Activated effector memory CD4-positive, alpha-beta T cell treated with anti-CD3 and anti-CD28 coated beads, Interleukin-2, amount 50 U/mL, for 16 hours (primary cell): ENCODE data around the gene PGAP6.
"Not testable (repeated sequence)": the region's sequence is repeated elsewhere in the genome, so short reads cannot be mapped to it uniquely, and the experiment has no call there.

Experiments
- DNase-seq: peaks from one replicate; pipeline ENCODE4 v3.0.0-alpha.2; 2020

PGAP6 gene

GRCh38 chr16:381789-382717, at the start of gene PGAP6:
PGAP6 (minus strand) TSS chr16:381978; CDS start chr16:381821, 157 bp downstream.
- DNase-seq: peak; percentile 89

GRCh38 chr16:430904-431303, 49.1 kb upstream of the PGAP6 start:
- no peak for DNase-seq

GRCh38 chr16:427250-427649, 45.5 kb upstream of the PGAP6 start:
- DNase-seq: no peak

DNA sequence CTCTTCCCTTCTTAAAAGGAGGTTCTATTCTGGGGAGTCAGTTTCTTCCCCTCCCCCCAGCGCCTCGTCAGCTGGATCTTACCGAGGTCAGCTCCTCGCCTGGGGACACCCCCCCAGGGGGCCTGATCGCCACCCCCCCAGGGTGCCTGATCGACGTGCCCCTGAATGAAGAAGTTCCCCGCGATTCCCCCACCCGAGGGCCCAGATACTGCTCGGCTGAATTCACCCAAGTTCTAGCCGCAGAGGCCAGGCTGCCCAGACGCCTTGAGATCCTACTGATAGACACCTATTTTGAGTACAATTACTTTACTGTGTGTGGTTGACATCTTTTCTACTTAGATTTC, 45.1 kb upstream of the PGAP6 start:
- no peak for DNase-seq

GRCh38 chr16:426115-426905, 44.5 kb upstream of the PGAP6 start:
- no peak for DNase-seq

DNA sequence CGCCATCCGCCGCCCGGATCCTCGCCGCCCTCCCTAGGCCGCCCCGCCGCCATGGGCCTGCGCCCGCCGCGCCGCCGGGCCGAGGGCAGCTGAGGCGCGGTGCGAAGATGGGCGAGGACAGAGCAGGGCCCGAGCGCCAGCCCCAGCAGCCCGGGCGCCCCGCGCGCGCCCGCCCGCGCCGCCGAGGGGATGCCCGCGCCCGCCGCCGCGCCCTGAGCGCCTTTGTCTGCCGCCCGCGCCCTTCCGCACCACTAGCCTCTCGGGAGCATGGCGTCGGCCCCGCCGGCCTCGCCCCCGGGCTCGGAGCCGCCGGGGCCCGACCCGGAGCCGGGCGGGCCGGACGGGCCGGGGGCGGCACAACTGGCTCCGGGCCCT, 43.9 kb upstream of the PGAP6 start:
- DNase-seq: peak; percentile 80

DNA sequence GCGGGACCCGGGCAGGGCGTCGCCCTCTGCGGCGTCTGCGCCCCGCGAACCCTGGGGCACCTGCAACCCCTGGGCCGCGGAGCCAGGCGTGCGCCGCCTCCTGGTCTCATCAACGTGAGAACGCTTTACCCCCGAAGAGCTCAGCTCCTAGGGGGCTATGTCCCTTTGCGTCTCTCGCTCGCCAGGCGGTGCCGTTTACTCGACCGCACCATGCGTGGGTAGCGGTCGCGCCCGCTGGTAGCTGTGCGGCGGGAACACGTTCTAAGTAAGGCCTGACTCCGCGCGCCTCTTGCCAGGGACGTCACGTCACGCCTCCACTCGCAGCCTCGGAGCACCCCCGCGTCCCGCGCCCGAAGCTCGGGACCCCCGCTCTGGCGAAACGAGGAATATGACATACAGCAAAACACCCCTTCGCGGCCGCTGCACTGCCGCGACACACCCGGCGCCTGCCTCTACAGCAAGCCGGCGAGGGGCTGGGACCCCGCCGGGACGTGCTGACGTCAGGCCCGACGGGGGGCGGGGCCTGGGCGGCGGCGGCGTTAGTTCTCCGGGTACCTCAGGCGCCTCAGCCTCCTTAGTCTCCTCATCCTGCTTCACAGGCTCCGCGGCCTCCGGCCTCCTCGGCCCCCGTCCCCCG, 43.4 kb upstream of the PGAP6 start, which contains the start of gene RAB11FIP3:
TSS of gene RAB11FIP3 (plus strand) at position 568 of the 637 bp plus-strand sequence. CDS start 358 bp downstream, outside the sequence.
- peak; percentile 94 for DNase-seq

DNA sequence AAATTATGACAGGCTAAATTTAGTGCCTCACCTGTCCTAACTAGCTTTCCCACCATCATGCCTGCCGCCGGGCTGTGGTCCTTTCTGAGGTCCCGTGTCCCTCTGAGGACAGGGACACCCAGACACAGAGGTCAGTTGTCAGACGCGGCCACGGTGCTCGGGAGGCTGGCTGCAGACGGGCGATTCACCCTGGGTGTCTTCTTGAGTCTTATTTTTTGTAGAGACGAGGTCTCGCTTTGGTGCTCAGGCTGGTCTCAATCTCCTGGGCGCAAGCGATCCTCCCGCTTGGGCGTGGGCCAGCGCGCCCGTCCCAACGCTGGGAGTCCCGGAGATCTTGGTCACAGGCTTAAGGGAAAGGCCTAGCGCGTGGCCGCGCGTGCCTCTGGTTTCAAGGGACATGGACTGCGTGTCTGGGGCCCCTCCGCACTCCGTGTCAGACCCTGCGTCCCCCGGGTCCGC, 42.9 kb upstream of the PGAP6 start:
- DNase-seq: no peak

- DNase-seq: no peak
Observed at GRCh38 chr16:424033-424622, 42.4 kb upstream of the PGAP6 start.

- DNase-seq: not testable (repeated sequence)
Observed at GRCh38 chr16:422179-422578, 40.4 kb upstream of the PGAP6 start.

GRCh38 chr16:415170-415498, 33.4 kb upstream of the PGAP6 start:
- DNase-seq: not testable (repeated sequence)

DNA sequence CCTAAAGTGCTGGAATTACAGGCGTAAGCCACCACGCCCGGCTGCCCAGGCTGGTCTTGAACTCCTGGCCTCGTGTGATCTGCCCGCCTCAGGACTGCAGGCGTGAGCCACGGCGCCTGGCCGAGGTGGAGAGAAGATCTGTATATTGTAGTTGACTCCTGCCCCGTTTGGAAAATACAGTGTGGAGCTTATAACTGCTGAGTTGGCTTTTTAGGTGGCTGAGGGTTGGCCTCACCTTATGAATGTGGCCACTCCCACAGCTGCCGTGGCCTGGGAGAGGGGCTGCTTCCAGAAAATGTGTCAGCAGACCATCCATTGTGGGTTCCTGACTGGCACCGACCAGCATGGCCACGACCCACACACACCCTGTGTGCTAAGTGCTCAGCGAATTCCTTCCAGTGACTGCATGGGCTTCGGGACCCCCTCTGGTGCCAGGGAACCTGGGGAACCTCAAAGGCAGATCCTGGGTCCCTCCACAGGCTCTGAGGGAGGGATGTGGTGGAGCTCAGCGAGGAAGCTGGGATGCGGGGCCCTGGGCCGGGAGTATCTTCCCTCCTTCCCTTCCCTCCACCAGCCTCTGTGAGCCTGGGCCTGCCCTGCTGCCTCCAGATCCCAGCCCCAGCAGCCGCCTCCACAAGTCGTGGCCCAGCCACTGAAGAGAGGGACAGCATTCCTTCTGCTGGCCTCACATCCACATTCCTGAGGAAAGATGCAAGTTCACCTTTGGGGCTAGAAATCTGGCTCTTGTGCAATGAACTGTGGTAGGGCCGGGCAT, 32.8 kb upstream of the PGAP6 start:
- no peak for DNase-seq

DNA sequence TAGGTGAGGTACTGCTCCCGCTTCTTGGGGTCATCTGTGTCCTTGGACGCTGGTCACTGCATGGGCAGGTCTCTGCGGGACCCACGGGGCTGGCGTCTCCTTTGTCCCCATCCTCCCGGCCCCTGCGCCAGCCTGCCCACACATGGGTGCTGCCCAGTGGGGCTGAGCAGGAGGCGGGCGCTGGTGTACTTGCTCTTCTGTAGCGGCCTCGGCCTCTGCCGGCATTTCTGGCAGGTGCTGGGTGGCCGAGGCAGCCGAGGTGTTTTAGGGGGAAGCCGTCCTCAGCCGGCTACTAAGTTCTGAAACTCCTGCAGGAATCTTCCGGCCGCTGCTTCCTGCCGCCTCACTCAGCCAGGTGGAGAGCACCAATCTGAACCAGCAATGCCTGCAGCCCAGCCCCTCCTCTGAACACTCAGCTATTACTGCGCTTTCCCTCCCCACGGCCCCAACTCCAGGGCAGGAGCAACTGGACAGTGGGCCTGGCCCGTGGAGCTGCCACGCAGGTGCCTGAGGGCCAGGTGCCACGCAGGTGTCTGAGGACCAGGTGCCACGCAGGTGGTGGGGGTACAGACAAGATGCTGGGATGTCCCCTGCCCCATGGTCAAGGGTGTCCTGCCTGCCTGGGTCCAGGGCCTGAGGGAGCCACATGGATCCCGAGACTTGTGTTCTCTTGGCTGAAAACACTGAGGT, 29.9 kb upstream of the PGAP6 start:
- DNase-seq: no peak

DNA sequence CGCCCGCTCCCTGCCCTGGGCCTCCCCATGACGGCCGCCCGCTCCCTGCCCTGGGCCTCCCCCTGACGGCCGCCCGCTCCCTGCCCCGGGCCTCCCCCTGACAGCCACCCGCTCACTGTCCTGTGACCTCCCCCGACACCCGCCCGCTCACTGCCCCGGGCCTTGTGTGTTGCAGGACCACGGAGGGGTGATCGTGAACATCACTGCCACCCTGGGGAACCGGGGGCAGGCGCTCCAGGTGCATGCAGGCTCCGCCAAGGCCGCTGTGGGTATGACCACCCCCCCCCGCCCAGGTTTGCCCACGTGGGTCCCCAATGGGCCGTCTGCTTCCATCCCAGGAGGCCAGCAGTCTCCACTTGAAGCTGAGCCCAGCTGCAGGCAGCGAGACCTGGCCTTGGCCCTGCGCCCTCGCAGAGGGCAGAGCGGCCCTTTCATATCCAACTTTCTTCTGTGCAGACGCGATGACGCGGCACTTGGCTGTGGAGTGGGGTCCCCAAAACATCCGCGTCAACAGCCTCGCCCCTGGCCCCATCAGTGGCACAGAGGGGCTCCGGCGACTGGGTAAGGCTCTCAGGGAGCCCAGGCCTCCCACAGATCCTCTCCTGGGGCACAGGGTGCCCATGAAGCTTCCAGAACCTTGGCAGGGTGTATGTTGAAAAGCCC, 28.9 kb upstream of the PGAP6 start:
- no peak for DNase-seq

DNA sequence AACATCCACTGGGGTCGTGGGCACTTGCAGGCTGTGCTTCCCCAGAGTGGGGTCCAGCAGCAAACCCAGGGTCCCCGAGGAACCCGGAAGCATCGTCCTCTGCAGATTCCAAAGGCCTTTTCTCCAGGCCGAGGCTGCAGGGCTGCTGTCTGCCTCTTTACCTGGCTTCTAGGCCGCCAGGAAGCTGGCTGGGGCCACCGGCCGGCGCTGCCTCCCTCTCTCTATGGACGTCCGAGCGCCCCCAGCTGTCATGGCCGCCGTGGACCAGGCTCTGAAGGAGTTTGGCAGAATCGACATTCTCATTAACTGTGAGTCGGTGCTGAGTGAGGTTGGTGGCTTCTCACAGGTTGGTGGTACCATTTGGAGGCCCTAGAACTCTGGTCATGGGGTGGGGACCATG, 25.5 kb upstream of the PGAP6 start:
- no peak for DNase-seq

DNA sequence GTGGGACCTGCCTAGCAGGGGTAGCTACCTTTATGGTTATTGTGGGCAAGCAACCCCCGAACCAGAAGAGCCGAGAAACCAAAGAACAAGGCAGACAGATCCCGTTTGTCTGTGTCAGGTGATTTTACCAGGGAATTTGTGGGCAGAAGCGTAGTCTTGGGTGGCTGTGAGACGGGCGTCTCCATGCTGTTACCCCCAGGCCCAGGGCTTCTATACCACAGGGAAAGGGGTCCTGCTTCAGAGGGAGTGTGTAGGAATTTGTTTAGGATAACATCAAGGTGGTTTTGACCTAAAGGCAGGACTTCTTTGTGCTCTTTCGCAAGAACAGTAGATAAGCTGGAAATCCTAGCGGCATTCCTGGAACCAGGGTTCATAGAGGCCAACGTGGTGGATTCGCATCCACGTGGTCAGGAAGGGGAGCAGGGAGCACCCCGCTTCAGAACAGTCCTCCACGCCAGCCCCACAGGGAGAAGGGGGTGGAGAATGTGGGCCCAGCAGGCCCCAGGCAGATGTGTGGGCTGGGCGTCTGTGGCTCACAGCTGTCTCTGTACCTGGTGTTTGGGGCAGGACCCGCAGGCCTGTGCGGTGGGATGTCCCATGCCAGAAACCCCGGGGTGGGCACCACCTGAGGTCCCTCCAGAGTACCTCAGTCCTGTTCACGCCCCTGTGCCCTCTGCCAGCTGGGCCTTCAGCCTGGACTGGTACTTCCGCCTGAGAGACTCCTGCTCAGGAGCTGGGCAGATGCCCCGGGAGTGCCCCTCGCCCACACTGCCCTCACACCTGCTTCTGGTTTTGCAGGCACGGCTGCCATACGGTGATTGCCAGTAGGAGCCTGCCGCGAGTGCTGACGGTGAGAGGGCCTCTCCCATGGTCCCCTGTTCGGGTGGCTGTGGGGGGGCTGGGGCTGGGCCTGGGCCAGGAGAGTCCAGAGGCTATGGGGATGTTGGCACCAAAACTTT, 24.0 kb upstream of the PGAP6 start:
- no peak for DNase-seq

GRCh38 chr16:404971-405486, 23.3 kb upstream of the PGAP6 start:
- no peak for DNase-seq

GRCh38 chr16:401468-402348, 19.9 kb upstream of the PGAP6 start, which contains the start of gene DECR2:
DECR2 (plus strand) TSS chr16:401885; CDS start chr16:401964, 79 bp downstream.
- peak; percentile 99 for DNase-seq
